GM18873 (cell line): ENCODE measurements around the gene SLX1A.
"Not testable (repeated sequence)": the region's sequence is repeated elsewhere in the genome, so short reads cannot be mapped to it uniquely, and the experiment has no call there.

Experiments used
- ATAC-seq: cut with Tn5 transposase; IDR thresholded peaks from one replicate; pipeline ENCODE4 v1.9.1; 2021; ENCODE audit warnings: mild to moderate bottlenecking, moderate library complexity, moderate number of reproducible peaks; ENCODE audit not compliant: unreplicated experiment, low FRiP score

SLX1A gene

DNA sequence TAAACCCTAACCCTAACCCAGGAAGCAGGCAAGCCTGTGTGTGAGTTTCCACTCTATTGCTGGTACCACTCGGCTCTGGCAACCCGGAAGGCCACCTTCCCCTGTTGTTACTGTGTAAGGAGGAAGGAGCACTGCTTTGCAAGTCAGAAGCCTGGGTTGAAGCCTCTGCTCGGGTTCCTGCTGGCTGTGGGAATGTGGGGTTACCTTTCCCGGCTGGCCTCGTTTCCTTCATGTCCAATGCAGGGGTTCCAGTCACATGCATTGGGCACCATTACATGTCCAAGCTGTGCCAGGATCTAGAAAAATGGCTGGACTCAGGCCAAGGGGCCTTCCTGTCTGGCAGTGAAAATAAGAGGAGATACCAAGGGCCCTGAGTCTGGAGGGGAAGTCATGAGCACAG is 23.4 kb downstream of the SLX1A start:
- not testable (repeated sequence) for ATAC-seq
